ENCODE measurements around the gene RCOR1.

Gene RCOR1

GRCh38 chr14:102699416-102700110, 107.1 kb downstream of the RCOR1 start:
- H3K4me1 Mint-ChIP-seq: peaks cover 16% of the 10 kb centered on the region
- no peak overlapping the region for H3K4me3 Mint-ChIP-seq
- H3K27ac Mint-ChIP-seq: no peak overlapping the region
- H3K36me3 Mint-ChIP-seq: peaks cover 20% of the 10 kb centered on the region
- no peak for DNase-seq
- CTCF ChIA-PET: interaction anchor here (0.6 to 1.5 kb wide), 3 partner anchors 18 to 218 kb away, joined by 3 to 4 read pairs (median 3); no protein-coding TSS in a partner anchor
- no peaks in the 10 kb centered on the region for H3K27me3 Mint-ChIP-seq
- peaks cover 4% of the 10 kb centered on the region for H3K9me3 Mint-ChIP-seq

GRCh38 chr14:102708494-102708893, 116.0 kb downstream of the RCOR1 start:
- Mint-ChIP-seq H3K27ac (no peak overlapping the region), H3K36me3 (peaks cover 16% of the 10 kb centered on the region), H3K27me3 (no peaks in the 10 kb centered on the region), H3K4me3 (no peak overlapping the region), H3K9me3 (peaks cover 5% of the 10 kb centered on the region), H3K4me1 (no peaks in the 10 kb centered on the region)
- CTCF ChIA-PET: interaction anchor here (1.4 kb wide), 1 partner anchor 14 kb away, joined by 4 read pairs; no protein-coding TSS in a partner anchor
- DNase-seq: no peak

DNA sequence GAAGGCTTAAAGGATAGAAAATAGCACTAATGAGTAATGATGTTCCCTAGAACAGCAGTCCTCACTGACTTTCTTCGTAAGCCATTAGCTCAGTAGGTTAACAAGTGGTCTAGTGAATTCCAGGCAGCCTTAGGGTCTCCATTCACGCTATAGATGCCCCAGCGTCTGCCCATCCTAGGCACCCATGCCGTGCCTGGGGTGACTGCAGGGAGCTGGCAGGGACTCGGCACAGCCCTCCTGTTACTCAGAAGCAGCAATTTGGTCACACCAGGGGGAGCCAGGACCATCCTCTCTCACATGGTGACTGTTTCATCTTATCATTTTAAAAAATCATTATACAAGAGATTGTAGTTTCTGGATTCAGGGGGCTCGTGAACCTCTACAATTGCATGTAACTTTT, 118.8 kb downstream of the RCOR1 start:
- no peak overlapping the region for H3K4me3 Mint-ChIP-seq
- H3K27me3 Mint-ChIP-seq: no peaks in the 10 kb centered on the region
- no peak for DNase-seq
- H3K9me3 Mint-ChIP-seq: peaks cover under 1% of the 10 kb centered on the region
- H3K4me1 Mint-ChIP-seq: no peaks in the 10 kb centered on the region
- H3K27ac Mint-ChIP-seq: no peak overlapping the region
- CTCF ChIA-PET: no interaction called here
- peaks cover 27% of the 10 kb centered on the region for H3K36me3 Mint-ChIP-seq

GRCh38 chr14:102711946-102712345, 119.5 kb downstream of the RCOR1 start:
- no peak for DNase-seq

GRCh38 chr14:102717276-102717675, 124.8 kb downstream of the RCOR1 start:
- no peak for DNase-seq
- Mint-ChIP-seq H3K27me3 (no peaks in the 10 kb centered on the region), H3K27ac (no peak overlapping the region), H3K4me3 (no peak overlapping the region), H3K36me3 (peaks cover 49% of the 10 kb centered on the region), H3K4me1 (peaks cover 11% of the 10 kb centered on the region), H3K9me3 (no peaks in the 10 kb centered on the region)
- CTCF ChIA-PET: interaction anchor here (1.3 kb wide), 1 partner anchor 18 kb away, joined by 3 read pairs; no protein-coding TSS in a partner anchor

More at GRCh38 chr14:102711946-102712345, 119.5 kb downstream of the RCOR1 start:
- H3K27ac Mint-ChIP-seq: no peak overlapping the region
- H3K9me3 Mint-ChIP-seq: no peaks in the 10 kb centered on the region
- H3K27me3 Mint-ChIP-seq: no peaks in the 10 kb centered on the region
- no peak overlapping the region for H3K4me3 Mint-ChIP-seq
- CTCF ChIA-PET: no interaction called here
- H3K4me1 Mint-ChIP-seq: peaks cover under 1% of the 10 kb centered on the region
- peaks cover 28% of the 10 kb centered on the region for H3K36me3 Mint-ChIP-seq

GRCh38 chr14:102722646-102723045, 130.2 kb downstream of the RCOR1 start:
- H3K4me3 Mint-ChIP-seq: no peak overlapping the region
- no peak for DNase-seq
- no peaks in the 10 kb centered on the region for H3K9me3 Mint-ChIP-seq
- CTCF ChIA-PET: no interaction called here
- H3K27me3 Mint-ChIP-seq: no peaks in the 10 kb centered on the region
- H3K4me1 Mint-ChIP-seq: peaks cover 4% of the 10 kb centered on the region
- no peak overlapping the region for H3K27ac Mint-ChIP-seq
- H3K36me3 Mint-ChIP-seq: peaks cover 52% of the 10 kb centered on the region

- no peak for DNase-seq
- CTCF ChIA-PET: no interaction called here
- Mint-ChIP-seq H3K36me3 (peaks cover 51% of the 10 kb centered on the region), H3K4me1 (no peaks in the 10 kb centered on the region), H3K27ac (no peak overlapping the region), H3K4me3 (no peak overlapping the region), H3K27me3 (no peaks in the 10 kb centered on the region), H3K9me3 (no peaks in the 10 kb centered on the region)
These were observed 131.2 kb downstream of the RCOR1 start for GRCh38 chr14:102723650-102724049.

GRCh38 chr14:102726191-102726949, 133.9 kb downstream of the RCOR1 start:
- Mint-ChIP-seq H3K27ac (no peak overlapping the region), H3K4me1 (no peaks in the 10 kb centered on the region), H3K4me3 (no peak overlapping the region), H3K36me3 (peaks cover 40% of the 10 kb centered on the region), H3K27me3 (no peaks in the 10 kb centered on the region), H3K9me3 (no peaks in the 10 kb centered on the region)
- DNase-seq: no peak
- CTCF ChIA-PET: interaction anchor here (0.6 kb wide), 1 partner anchor 641 kb away, joined by 4 read pairs; no protein-coding TSS in a partner anchor

GRCh38 chr14:102727336-102728095, 135.1 kb downstream of the RCOR1 start:
- Mint-ChIP-seq H3K36me3 (peaks cover 33% of the 10 kb centered on the region), H3K4me3 (no peak overlapping the region), H3K27me3 (no peaks in the 10 kb centered on the region), H3K4me1 (no peaks in the 10 kb centered on the region), H3K27ac (no peak overlapping the region), H3K9me3 (no peaks in the 10 kb centered on the region)
- CTCF ChIA-PET: interaction anchor here (1.9 kb wide), 1 partner anchor 33 kb away, joined by 6 read pairs; no protein-coding TSS in a partner anchor
- no peak for DNase-seq

GRCh38 chr14:102728501-102728900, 136.1 kb downstream of the RCOR1 start:
- H3K4me3 Mint-ChIP-seq: no peak overlapping the region
- H3K36me3 Mint-ChIP-seq: peaks cover 33% of the 10 kb centered on the region
- no peaks in the 10 kb centered on the region for H3K4me1 Mint-ChIP-seq
- no peaks in the 10 kb centered on the region for H3K27me3 Mint-ChIP-seq
- peak overlapping the region; percentile 49 for H3K27ac Mint-ChIP-seq
- DNase-seq: no peak
- CTCF ChIA-PET: interaction anchor here (1.9 kb wide), 1 partner anchor 34 kb away, joined by 6 read pairs; no protein-coding TSS in a partner anchor
- H3K9me3 Mint-ChIP-seq: no peaks in the 10 kb centered on the region

DNA sequence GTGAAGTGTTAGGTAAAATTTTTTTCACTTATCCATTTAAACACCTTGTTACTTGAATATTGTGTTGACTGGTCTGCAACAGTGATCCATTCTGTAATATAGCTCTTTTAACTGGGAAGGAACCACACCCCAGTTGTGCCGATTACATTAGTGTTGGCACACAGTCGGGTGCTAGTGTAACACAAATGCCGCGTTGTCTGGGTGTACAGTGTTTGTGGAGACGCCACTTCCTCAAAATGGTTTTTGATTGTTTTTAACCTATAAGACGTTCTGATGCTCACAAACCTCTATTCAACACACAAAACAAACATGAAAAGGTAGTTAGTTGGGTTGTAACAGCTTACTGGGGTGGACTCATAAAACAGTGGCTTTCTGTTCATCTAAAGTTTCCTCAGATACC, 136.8 kb downstream of the RCOR1 start:
- H3K27me3 Mint-ChIP-seq: no peaks in the 10 kb centered on the region
- no peak overlapping the region for H3K27ac Mint-ChIP-seq
- CTCF ChIA-PET: interaction anchor here (1.9 kb wide), 1 partner anchor 35 kb away, joined by 6 read pairs; no protein-coding TSS in a partner anchor
- no peaks in the 10 kb centered on the region for H3K9me3 Mint-ChIP-seq
- H3K4me1 Mint-ChIP-seq: no peaks in the 10 kb centered on the region
- DNase-seq: no peak
- peaks cover 25% of the 10 kb centered on the region for H3K36me3 Mint-ChIP-seq
- no peak overlapping the region for H3K4me3 Mint-ChIP-seq

DNA sequence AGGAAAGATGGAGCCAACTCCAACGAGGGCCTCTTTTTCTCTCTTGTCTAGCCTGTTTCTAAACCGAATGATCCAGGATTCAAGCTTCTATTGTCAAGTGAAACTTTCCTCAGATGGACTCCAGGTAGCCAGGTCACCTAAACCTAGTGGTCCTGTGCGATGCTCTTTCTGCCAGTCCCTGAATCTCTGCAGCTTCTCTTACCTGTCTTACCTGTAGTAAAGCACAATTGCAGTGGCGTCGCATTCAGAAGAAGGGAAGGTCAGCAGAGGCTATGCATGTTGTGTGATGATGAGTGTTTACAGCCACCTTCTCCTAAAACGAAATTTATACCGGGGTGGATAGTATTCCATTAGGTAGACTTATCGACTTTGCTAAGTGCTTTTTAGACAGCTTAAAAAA, 137.4 kb downstream of the RCOR1 start:
- Mint-ChIP-seq H3K36me3 (peaks cover 24% of the 10 kb centered on the region), H3K27ac (no peak overlapping the region), H3K4me1 (no peaks in the 10 kb centered on the region), H3K4me3 (no peak overlapping the region), H3K27me3 (no peaks in the 10 kb centered on the region), H3K9me3 (no peaks in the 10 kb centered on the region)
- DNase-seq: no peak
- CTCF ChIA-PET: interaction anchor here (1.9 kb wide), 1 partner anchor 35 kb away, joined by 6 read pairs; no protein-coding TSS in a partner anchor

DNA sequence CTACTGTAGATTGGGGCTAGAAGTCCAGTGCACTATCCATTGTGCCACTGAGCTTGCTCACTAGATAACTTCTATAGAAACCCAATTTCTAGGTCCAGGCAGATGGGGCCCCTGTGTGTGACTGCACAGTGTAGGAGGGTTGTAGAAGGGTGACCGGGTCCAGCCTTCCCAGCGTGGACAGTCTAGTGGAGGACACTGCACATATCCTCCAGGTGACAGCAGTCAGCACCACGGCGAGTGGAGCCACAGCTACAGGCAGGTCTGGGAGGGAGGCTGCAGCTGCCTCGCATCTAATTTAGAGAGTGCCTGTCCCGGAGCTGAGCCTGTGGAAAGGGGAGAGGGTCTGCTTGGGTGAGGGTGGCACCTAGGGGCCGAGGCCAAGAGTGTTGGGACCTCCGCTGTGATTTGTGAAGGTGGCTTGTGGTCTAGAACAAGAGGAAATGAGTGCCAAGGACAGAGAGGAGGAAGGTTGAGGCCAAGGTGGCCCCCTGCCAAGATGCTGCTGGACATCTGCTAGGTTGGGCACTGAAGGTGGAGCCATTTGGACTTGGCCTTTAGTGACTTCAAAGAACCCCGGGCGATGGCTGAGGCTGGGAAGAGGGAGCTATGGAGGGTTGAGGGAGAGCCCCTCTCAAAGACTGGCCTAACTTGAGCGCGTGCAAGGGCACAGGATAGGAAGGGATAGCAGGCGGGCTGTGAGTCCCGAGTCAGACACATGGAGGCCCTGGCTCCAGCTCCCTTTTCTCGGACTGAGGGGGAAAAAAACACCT, 138.8 kb downstream of the RCOR1 start:
- Mint-ChIP-seq H3K36me3 (peaks cover 15% of the 10 kb centered on the region), H3K27ac (no peak overlapping the region), H3K4me1 (no peaks in the 10 kb centered on the region), H3K4me3 (no peak overlapping the region), H3K9me3 (no peaks in the 10 kb centered on the region), H3K27me3 (no peaks in the 10 kb centered on the region)
- CTCF ChIA-PET: no interaction called here
- no peak for DNase-seq
